ENCODE data around the gene TOP2A.

GRCh38 chr17:40431231-40431602 is 13.5 kb upstream of the TOP2A start:
- no peak for TF ChIP-seq CTCF (conservative IDR thresholded peaks at IDR 0.05 in 1 of 2, IDR thresholded peaks at IDR 0.05 in 1 of 2; ENCODE audit: extremely low read depth in 1 of 2, insufficient read depth in 1 of 2, low read depth in 1 of 2, low read length in 2 of 2)
- no peak for TF ChIP-seq EZH2 (IDR thresholded peaks at IDR 0.05; ENCODE audit: borderline replicate concordance, low read length)
